SK-N-SH treated with all-trans-retinoic acid at 6 μM for 48 hours (cell line): ENCODE data around the gene ZFYVE19.

Source experiments
- ATAC-seq: fragments of 200-7000 bp; cut with Tn5 transposase; 3 replicates; pipeline ENCODE4 v1.9.1; 2020; ENCODE audit warnings: mild to moderate bottlenecking, moderate library complexity
- CSDC2 ChIP-seq: fragments of 250-450 bp; sonication (Bioruptor Pico); IDR thresholded peaks from 2 replicates; pipeline ENCODE4 v1.5.0; 2020; ENCODE audit warnings: mild to moderate bottlenecking, moderate library complexity
- ESRRG ChIP-seq: fragments of 250-450 bp; sonication (Bioruptor Pico); IDR thresholded peaks from 2 replicates; pipeline ENCODE4 v1.6.1; 2021; ENCODE audit warnings: mild to moderate bottlenecking
- GLIS3 ChIP-seq: fragments of 250-450 bp; sonication (Bioruptor Pico); IDR thresholded peaks from 2 replicates; pipeline ENCODE4 v1.5.0; 2020; ENCODE audit warnings: mild to moderate bottlenecking, moderate library complexity
- ISL1 ChIP-seq: fragments of 250-450 bp; sonication (Bioruptor Pico); IDR thresholded peaks from 2 replicates; pipeline ENCODE4 v2.1.2; 2022; ENCODE audit warnings: mild to moderate bottlenecking, moderate library complexity
- OSR1 ChIP-seq: fragments of 250-450 bp; sonication (Bioruptor Pico); IDR thresholded peaks from 2 replicates; pipeline ENCODE4 v1.8.0; 2022; ENCODE audit warnings: moderate library complexity, mild to moderate bottlenecking, inconsistent platforms
- POU6F1 ChIP-seq: fragments of 250-450 bp; sonication (Bioruptor Pico); IDR thresholded peaks from 2 replicates; pipeline ENCODE4 v1.8.0; 2021; ENCODE audit warnings: low read depth, mild to moderate bottlenecking, moderate library complexity, borderline replicate concordance
- PPARA ChIP-seq: fragments of 250-450 bp; sonication (Bioruptor Pico); IDR thresholded peaks from 2 replicates; pipeline ENCODE4 v1.5.0; 2020; ENCODE audit warnings: mild to moderate bottlenecking, borderline replicate concordance
- RARB ChIP-seq: fragments of 250-450 bp; sonication (Bioruptor Pico); IDR thresholded peaks from 2 replicates; pipeline ENCODE4 v1.8.0; 2021; ENCODE audit warnings: mild to moderate bottlenecking, moderate library complexity
- TCF4 ChIP-seq: fragments of 250-450 bp; sonication (Bioruptor Pico); IDR thresholded peaks from 2 replicates; pipeline ENCODE4 v1.8.0; 2021; ENCODE audit warnings: mild to moderate bottlenecking, moderate library complexity, borderline replicate concordance
- TOX ChIP-seq: fragments of 250-450 bp; sonication (Bioruptor Pico); IDR thresholded peaks from 2 replicates; pipeline ENCODE4 v1.8.0; 2021; ENCODE audit warnings: mild to moderate bottlenecking, moderate library complexity, borderline replicate concordance
- ZC3H10 ChIP-seq: fragments of 250-450 bp; sonication (Bioruptor Pico); IDR thresholded peaks from 2 replicates; pipeline ENCODE4 v1.5.1; 2021; ENCODE audit warnings: mild to moderate bottlenecking, moderate library complexity
- ZFP3 ChIP-seq: fragments of 250-450 bp; sonication (Bioruptor Pico); IDR thresholded peaks from 2 replicates; pipeline ENCODE4 v1.5.0; 2020; ENCODE audit warnings: mild to moderate bottlenecking, moderate library complexity
- ZFP30 ChIP-seq: fragments of 450-650 bp; formaldehyde crosslinking; IDR thresholded peaks from 2 replicates; pipeline ENCODE4 v1.5.0; 2022; ENCODE audit warnings: mild to moderate bottlenecking, moderate library complexity
- ZNF8 ChIP-seq: fragments of 450-650 bp; formaldehyde crosslinking; IDR thresholded peaks from 2 replicates; pipeline ENCODE4 v1.5.0; 2020; ENCODE audit warnings: mild to moderate bottlenecking, moderate library complexity
- TF ChIP-seq, protein P1 (sequence below): fragments of 250-450 bp; sonication (Bioruptor Pico); IDR thresholded peaks from 2 replicates; pipeline ENCODE4 v1.5.1; 2020; ENCODE audit warnings: low read depth, mild to moderate bottlenecking, moderate library complexity
- TF ChIP-seq, protein P2 (sequence below): fragments of 250-450 bp; sonication (Bioruptor Pico); IDR thresholded peaks from 2 replicates; pipeline ENCODE4 v1.5.1; 2021; ENCODE audit warnings: mild to moderate bottlenecking, moderate library complexity
- TF ChIP-seq, protein P3 (sequence below): fragments of 250-450 bp; sonication (Bioruptor Pico); IDR thresholded peaks from 2 replicates; pipeline ENCODE4 v1.5.0; 2020; ENCODE audit warnings: mild to moderate bottlenecking, moderate library complexity

ZFYVE19 gene

DNA sequence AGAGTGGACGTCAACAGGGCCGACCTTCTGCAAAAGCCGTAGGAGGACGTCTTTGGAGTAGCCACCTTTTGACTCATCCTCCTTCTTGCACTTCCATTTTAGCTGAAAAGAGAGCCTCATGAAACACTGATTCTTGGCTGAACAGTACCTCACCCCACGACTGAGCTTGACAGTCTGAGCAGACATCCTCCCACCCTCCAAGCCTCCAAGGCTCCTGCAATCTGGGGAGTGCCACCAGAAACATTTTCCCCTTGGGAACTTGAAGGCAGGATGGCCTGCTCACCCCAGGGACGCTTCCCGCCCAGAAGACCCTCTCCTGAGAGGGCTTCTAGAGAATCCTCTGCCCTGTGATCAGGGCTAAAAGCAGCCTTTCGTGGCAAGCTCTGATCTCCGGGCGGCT lies 31.9 kb upstream of the ZFYVE19 start:
- no peak for ATAC-seq
- no peak for TF ChIP-seq POU6F1 (CRISPR knock-in tag)
- no peak for TF ChIP-seq TCF4 (CRISPR knock-in tag)
- TF ChIP-seq, all 23 proteins: peak for 0

- no peak for TF ChIP-seq TCF4 (CRISPR knock-in tag)
- TF ChIP-seq ZFP30 (CRISPR knock-in tag): no peak
- TF ChIP-seq CSDC2: no peak
- TF ChIP-seq TOX: no peak
- no peak for TF ChIP-seq RARB (CRISPR knock-in tag)
- no peak for TF ChIP-seq ZFP3 (CRISPR knock-in tag)
These were observed 31.0 kb upstream of the ZFYVE19 start for GRCh38 chr15:40775740-40776536.

DNA sequence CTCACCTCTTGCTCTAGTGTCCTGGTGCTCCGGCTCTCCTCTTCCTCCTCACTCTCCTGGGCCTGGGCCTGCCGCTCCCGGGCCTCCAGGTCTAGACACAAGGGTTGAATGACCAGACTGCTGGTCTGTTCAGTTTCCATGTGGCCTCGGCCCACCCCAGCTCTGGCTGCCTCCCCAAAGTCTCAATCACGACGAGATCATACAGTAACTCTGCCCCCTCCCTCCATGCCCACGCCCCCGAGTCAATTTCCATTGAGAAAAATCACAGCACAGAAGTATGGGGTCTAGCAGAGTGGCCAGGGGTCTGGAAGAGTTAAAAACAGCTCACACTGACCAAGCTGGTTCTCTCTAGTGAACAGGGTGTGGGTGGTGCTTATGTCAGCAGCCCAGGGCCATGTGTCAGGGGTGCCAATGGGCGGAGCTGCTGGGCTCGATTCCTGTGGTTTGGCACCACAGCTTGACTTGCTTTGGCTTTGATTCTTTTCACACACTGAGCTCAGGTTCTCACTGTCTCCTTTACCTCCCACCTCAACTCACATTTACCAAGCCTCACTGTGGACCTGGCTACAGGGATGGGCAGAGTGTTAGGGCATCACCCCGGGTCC lies 30.2 kb upstream of the ZFYVE19 start:
- ATAC-seq: peak; percentile 69
- no peak for TF ChIP-seq TCF4 (CRISPR knock-in tag)
- TF ChIP-seq, protein P1, sequence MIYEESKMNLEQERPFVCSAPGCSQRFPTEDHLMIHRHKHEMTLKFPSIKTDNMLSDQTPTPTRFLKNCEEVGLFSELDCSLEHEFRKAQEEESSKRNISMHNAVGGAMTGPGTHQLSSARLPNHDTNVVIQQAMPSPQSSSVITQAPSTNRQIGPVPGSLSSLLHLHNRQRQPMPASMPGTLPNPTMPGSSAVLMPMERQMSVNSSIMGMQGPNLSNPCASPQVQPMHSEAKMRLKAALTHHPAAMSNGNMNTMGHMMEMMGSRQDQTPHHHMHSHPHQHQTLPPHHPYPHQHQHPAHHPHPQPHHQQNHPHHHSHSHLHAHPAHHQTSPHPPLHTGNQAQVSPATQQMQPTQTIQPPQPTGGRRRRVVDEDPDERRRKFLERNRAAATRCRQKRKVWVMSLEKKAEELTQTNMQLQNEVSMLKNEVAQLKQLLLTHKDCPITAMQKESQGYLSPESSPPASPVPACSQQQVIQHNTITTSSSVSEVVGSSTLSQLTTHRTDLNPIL: no peak
- TF ChIP-seq, protein P2, sequence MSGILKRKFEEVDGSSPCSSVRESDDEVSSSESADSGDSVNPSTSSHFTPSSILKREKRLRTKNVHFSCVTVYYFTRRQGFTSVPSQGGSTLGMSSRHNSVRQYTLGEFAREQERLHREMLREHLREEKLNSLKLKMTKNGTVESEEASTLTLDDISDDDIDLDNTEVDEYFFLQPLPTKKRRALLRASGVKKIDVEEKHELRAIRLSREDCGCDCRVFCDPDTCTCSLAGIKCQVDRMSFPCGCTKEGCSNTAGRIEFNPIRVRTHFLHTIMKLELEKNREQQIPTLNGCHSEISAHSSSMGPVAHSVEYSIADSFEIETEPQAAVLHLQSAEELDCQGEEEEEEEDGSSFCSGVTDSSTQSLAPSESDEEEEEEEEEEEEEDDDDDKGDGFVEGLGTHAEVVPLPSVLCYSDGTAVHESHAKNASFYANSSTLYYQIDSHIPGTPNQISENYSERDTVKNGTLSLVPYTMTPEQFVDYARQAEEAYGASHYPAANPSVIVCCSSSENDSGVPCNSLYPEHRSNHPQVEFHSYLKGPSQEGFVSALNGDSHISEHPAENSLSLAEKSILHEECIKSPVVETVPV (CRISPR knock-in tag): no peak
- TF ChIP-seq, protein P3, sequence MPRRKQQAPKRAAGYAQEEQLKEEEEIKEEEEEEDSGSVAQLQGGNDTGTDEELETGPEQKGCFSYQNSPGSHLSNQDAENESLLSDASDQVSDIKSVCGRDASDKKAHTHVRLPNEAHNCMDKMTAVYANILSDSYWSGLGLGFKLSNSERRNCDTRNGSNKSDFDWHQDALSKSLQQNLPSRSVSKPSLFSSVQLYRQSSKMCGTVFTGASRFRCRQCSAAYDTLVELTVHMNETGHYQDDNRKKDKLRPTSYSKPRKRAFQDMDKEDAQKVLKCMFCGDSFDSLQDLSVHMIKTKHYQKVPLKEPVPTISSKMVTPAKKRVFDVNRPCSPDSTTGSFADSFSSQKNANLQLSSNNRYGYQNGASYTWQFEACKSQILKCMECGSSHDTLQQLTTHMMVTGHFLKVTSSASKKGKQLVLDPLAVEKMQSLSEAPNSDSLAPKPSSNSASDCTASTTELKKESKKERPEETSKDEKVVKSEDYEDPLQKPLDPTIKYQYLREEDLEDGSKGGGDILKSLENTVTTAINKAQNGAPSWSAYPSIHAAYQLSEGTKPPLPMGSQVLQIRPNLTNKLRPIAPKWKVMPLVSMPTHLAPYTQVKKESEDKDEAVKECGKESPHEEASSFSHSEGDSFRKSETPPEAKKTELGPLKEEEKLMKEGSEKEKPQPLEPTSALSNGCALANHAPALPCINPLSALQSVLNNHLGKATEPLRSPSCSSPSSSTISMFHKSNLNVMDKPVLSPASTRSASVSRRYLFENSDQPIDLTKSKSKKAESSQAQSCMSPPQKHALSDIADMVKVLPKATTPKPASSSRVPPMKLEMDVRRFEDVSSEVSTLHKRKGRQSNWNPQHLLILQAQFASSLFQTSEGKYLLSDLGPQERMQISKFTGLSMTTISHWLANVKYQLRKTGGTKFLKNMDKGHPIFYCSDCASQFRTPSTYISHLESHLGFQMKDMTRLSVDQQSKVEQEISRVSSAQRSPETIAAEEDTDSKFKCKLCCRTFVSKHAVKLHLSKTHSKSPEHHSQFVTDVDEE: no peak
- TF ChIP-seq, all 23 proteins: peak for 0

More at GRCh38 chr15:40775740-40776536, 31.0 kb upstream of the ZFYVE19 start:
- ATAC-seq: no peak

DNA sequence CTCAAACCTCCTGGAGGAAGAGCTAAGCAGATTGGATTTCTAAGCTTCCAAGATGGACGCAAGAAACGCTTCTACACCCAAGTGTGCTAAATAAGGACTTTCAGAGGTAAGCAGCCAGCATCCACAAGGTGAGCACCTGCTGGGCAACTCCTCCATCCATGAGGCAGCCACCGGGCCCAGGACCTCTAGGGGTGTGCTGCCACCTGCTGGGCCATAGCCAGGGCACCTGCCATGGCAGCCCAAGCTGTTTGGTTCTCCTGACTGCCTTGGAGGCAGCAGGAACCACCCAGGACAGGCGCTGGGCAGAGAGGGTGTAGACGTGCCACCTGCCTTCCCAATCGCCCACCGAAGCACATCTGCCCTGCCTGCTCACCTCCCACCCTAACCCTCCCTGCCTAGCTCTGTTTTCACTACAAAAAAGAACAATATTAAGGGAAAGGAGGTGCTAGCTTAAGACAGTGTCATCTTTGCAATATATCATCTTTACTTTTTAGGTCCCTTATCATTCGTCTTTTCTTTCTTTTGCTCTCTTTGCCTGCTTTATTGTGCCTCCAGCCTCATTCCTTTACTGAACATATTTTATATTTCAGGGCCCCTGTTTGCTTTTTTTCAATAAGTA lies 24.2 kb upstream of the ZFYVE19 start:
- ATAC-seq: peak; percentile 93
- no peak for TF ChIP-seq ESRRG (CRISPR knock-in tag)
- TF ChIP-seq ZNF8 (CRISPR knock-in tag): no peak
- TF ChIP-seq, protein P2 (CRISPR knock-in tag): no peak
- TF ChIP-seq, all 23 proteins: peak for 0

DNA sequence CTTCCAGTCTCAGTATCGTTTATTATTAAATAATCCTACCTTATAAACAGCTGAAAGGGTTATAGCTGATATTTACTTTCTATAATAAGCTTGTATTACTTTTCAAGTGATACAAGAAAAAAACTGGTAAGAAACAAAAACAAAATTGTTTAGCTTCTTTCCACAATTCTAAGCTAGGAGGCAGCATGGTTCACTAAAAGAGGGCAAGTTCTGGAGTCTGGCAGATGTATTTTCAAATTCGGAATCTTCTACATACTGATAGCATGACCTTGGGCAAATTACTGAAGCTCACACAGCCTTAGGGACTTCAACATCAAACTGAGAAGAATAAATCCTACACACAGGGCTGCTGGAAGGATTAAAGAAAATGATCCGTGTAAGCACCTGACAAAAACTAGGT lies 21.7 kb upstream of the ZFYVE19 start:
- ATAC-seq: no peak
- TF ChIP-seq TOX: no peak

DNA sequence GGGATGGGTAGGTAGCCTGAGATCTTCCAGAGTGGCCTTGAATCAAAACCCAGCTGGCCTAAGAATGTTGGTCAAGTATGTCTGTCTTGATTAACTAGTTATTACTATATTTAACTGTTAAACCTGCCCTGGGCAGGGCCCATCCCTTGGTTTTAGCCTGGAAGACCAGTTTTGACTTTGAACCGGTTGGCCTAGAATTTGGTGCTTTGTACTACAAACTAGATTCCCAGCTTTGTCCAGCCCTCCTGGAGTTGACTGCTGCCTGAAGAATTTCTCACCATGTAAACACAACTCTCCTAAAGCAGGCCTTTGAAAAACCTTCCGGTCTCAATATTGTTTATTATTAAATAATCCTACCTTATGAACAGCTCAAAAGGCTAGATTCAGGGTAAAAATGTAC lies 21.1 kb upstream of the ZFYVE19 start:
- TF ChIP-seq TOX (no peak), PPARA (CRISPR knock-in tag) (no peak), ESRRG (CRISPR knock-in tag) (no peak), ISL1 (no peak), CSDC2 (no peak), RARB (CRISPR knock-in tag) (no peak), OSR1 (no peak), GLIS3 (CRISPR knock-in tag) (no peak), ZFP30 (CRISPR knock-in tag) (no peak), ZC3H10 (CRISPR knock-in tag) (no peak)
- TF ChIP-seq, protein P1: no peak
- ATAC-seq: no peak
